Hepatocyte (in vitro differentiated cells): ENCODE data around the gene MAPK11. TPM values are rescaled to one million over a fixed set of nuclear protein-coding genes. Genes with fewer than 3 reads are reported as not detected.

Experiments
- DNase-seq: peaks from one replicate; pipeline ENCODE4 v3.0.0-alpha.2; 2016; ENCODE audit warnings: low spot score
- H2AFZ ChIP-seq: fragments of 200-600 bp; sonication (generic); 2 replicates; pipeline ENCODE4 v1.6.0; 2016; ENCODE audit warnings: antibody characterized with exemption, mild to moderate bottlenecking
- H3K27ac ChIP-seq: fragments of 200-600 bp; sonication (generic); 2 replicates; pipeline ENCODE4 v1.5.1; 2016; ENCODE audit warnings: mild to moderate bottlenecking
- H3K27me3 ChIP-seq: fragments of 200-600 bp; sonication (generic); 2 replicates; pipeline ENCODE4 v1.6.1; 2016
- H3K36me3 ChIP-seq: fragments of 200-600 bp; sonication (generic); replicated peaks from 2 replicates; pipeline ENCODE4 v1.5.1; 2016; ENCODE audit warnings: low read depth; ENCODE audit not compliant: insufficient read depth
- H3K4me1 ChIP-seq: fragments of 200-600 bp; sonication (generic); 2 replicates; pipeline ENCODE4 v1.5.1; 2016; ENCODE audit warnings: mild to moderate bottlenecking, moderate library complexity; ENCODE audit not compliant: insufficient read depth
- H3K4me2 ChIP-seq: fragments of 200-600 bp; sonication (generic); 2 replicates; pipeline ENCODE4 v1.6.0; 2016
- H3K4me3 ChIP-seq: fragments of 200-600 bp; sonication (generic); 2 replicates; pipeline ENCODE4 v1.5.1; 2016; ENCODE audit warnings: mild to moderate bottlenecking
- H3K79me2 ChIP-seq: fragments of 200-600 bp; sonication (generic); 2 replicates; pipeline ENCODE4 v1.6.0; 2017; ENCODE audit warnings: mild to moderate bottlenecking
- H3K9me2 ChIP-seq: fragments of 200-600 bp; sonication (generic); replicated peaks from 2 replicates; pipeline ENCODE4 v1.6.0; 2017; ENCODE audit warnings: mild to moderate bottlenecking; ENCODE audit not compliant: insufficient read depth
- H3K9me3 ChIP-seq: fragments of 200-600 bp; sonication (generic); 2 replicates; pipeline ENCODE4 v1.5.1; 2016; ENCODE audit warnings: low read depth, mild to moderate bottlenecking
- H4K20me1 ChIP-seq: fragments of 200-600 bp; sonication (generic); 2 replicates; pipeline ENCODE4 v1.6.0; 2016; ENCODE audit warnings: mild to moderate bottlenecking; ENCODE audit not compliant: insufficient read depth, poor library complexity, severe bottlenecking
- EZH2 ChIP-seq: fragments of 200-600 bp; sonication (generic); IDR thresholded peaks from 2 replicates; pipeline ENCODE4 v1.6.1; 2016; ENCODE audit warnings: antibody characterized with exemption, mild to moderate bottlenecking, borderline replicate concordance
- EZH2phosphoT487 ChIP-seq: fragments of 200-600 bp; sonication (generic); IDR thresholded peaks from one replicate; pipeline ENCODE4 v1.6.1; 2018; ENCODE audit warnings: antibody characterized with exemption, mild to moderate bottlenecking, low read depth, moderate library complexity; ENCODE audit not compliant: unreplicated experiment, severe bottlenecking
- WGBS: methylation state at CpG from one replicate; pipeline ENCODE4 v1.1.6; 2016; ENCODE audit warnings: low lambda C conversion rate; ENCODE audit errors: missing lambda C conversion rate; 5-methylcytosine and 5-hydroxymethylcytosine counted together
- polyA plus RNA-seq: library from polyadenylated mRNA; unstranded; fragments of >200 nt; fragmentation: Nextera tagmentation; extraction: Ambion mirVana; gene quantifications from 2 replicates; pipeline ENCODE4 v1.2.1, GENCODE V29; 2016
- total RNA-seq: library from RNA; depleted of rRNA; stranded (reverse); fragments of >200 nt; gene quantifications from 2 replicates; pipeline ENCODE4 v1.2.3, GENCODE V29; 2014
- TF ChIP-seq, protein P1 (sequence below): fragments of 200-600 bp; sonication (generic); IDR thresholded peaks from 2 replicates; pipeline ENCODE4 v1.5.1; 2016; ENCODE audit warnings: antibody characterized with exemption, mild to moderate bottlenecking; ENCODE audit not compliant: poor library complexity

MAPK11 gene
- total and polyA plus RNA-seq, 2 experiments from 2014 or later, result 1.1 to 2.3 TPM

GRCh38 chr22:50221410-50222300 lies 48.5 kb downstream of the MAPK11 start:
- H3K4me3 ChIP-seq, result no peak overlapping the region
- no peak for DNase-seq
- no peaks in the 10 kb centered on the region for H3K36me3 ChIP-seq
- H3K27me3 ChIP-seq, result no peaks in the 10 kb centered on the region
- no peak overlapping the region for H3K4me2 ChIP-seq
- H2AFZ ChIP-seq, result no peak overlapping the region
- H3K27ac ChIP-seq, result no peak overlapping the region
- no peaks in the 10 kb centered on the region for H4K20me1 ChIP-seq
- no peaks in the 10 kb centered on the region for H3K79me2 ChIP-seq
- H3K4me1 ChIP-seq, result no peaks in the 10 kb centered on the region
- no peak for TF ChIP-seq EZH2
- TF ChIP-seq, protein P1, sequence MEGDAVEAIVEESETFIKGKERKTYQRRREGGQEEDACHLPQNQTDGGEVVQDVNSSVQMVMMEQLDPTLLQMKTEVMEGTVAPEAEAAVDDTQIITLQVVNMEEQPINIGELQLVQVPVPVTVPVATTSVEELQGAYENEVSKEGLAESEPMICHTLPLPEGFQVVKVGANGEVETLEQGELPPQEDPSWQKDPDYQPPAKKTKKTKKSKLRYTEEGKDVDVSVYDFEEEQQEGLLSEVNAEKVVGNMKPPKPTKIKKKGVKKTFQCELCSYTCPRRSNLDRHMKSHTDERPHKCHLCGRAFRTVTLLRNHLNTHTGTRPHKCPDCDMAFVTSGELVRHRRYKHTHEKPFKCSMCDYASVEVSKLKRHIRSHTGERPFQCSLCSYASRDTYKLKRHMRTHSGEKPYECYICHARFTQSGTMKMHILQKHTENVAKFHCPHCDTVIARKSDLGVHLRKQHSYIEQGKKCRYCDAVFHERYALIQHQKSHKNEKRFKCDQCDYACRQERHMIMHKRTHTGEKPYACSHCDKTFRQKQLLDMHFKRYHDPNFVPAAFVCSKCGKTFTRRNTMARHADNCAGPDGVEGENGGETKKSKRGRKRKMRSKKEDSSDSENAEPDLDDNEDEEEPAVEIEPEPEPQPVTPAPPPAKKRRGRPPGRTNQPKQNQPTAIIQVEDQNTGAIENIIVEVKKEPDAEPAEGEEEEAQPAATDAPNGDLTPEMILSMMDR, result no peak
- TF ChIP-seq EZH2phosphoT487, result no peak
- no peaks in the 10 kb centered on the region for H3K9me2 ChIP-seq
- no peaks in the 10 kb centered on the region for H3K9me3 ChIP-seq
- WGBS, result 95% methylated on average over 19 of the region's 19 CpGs

- Histone ChIP-seq H3K36me3 (no peaks in the 10 kb centered on the region), H2AFZ (no peak overlapping the region), H3K4me3 (no peak overlapping the region), H3K4me2 (no peak overlapping the region), H3K9me2 (no peaks in the 10 kb centered on the region), H3K4me1 (no peaks in the 10 kb centered on the region), H3K27ac (no peak overlapping the region), H4K20me1 (no peaks in the 10 kb centered on the region), H3K79me2 (no peaks in the 10 kb centered on the region), H3K9me3 (no peaks in the 10 kb centered on the region), H3K27me3 (no peaks in the 10 kb centered on the region)
- no peak for TF ChIP-seq EZH2phosphoT487
- TF ChIP-seq, protein P1, result no peak
- no peak for TF ChIP-seq EZH2
- 98% methylated on average over 38 of the region's 45 CpGs for WGBS
- DNase-seq, result no peak
Observed at GRCh38 chr22:50220603-50221409, 49.4 kb downstream of the MAPK11 start.

- Histone ChIP-seq H3K36me3 (no peaks in the 10 kb centered on the region), H2AFZ (no peak overlapping the region), H3K4me1 (no peaks in the 10 kb centered on the region), H3K27ac (no peak overlapping the region), H3K27me3 (no peaks in the 10 kb centered on the region), H3K9me2 (no peaks in the 10 kb centered on the region), H3K4me3 (no peak overlapping the region), H4K20me1 (peaks cover 3% of the 10 kb centered on the region), H3K79me2 (no peaks in the 10 kb centered on the region), H3K4me2 (no peak overlapping the region), H3K9me3 (no peaks in the 10 kb centered on the region)
- TF ChIP-seq EZH2phosphoT487 (no peak), EZH2 (no peak)
- TF ChIP-seq, protein P1, result no peak
- no peak for DNase-seq
- WGBS, result 96% methylated on average over 24 of the region's 25 CpGs
Observed at GRCh38 chr22:50219800-50220602, 50.2 kb downstream of the MAPK11 start.
